MG63 (cell line): Measurements from ENCODE around the gene UBE2N. TPM values are rescaled to one million over a fixed set of nuclear protein-coding genes. Genes with fewer than 3 reads are reported as not detected.
"Not testable (repeated sequence)": the region's sequence is repeated elsewhere in the genome, so short reads cannot be mapped to it uniquely, and the experiment has no call there.

ENCODE experiments used
- DNase-seq: peaks from one replicate; pipeline ENCODE4 v3.0.0-alpha.2; 2020
- H3K27me3 ChIP-seq: fragments of 250-450 bp; sonication (Bioruptor Pico); 2 replicates; pipeline ENCODE4 v1.5.1; 2020; ENCODE audit warnings: mild to moderate bottlenecking, moderate library complexity
- H3K36me3 ChIP-seq: fragments of 250-450 bp; sonication (Bioruptor Pico); 2 replicates; pipeline ENCODE4 v1.5.1; 2020; ENCODE audit warnings: mild to moderate bottlenecking, moderate library complexity
- H3K4me3 ChIP-seq: fragments of 250-450 bp; sonication (Bioruptor Pico); 2 replicates; pipeline ENCODE4 v1.5.1; 2020; ENCODE audit warnings: mild to moderate bottlenecking, moderate library complexity
- H3K9me3 ChIP-seq: fragments of 250-450 bp; sonication (Bioruptor Pico); 2 replicates; pipeline ENCODE4 v1.5.1; 2020; ENCODE audit warnings: mild to moderate bottlenecking, moderate library complexity
- total RNA-seq: library from RNA; depleted of rRNA; stranded (reverse); fragments of >200 nt; shearing (Covaris generic); gene quantifications from 2 replicates; pipeline ENCODE4 v1.2.3, GENCODE V29; 2014; ENCODE audit warnings: low replicate concordance

The UBE2N gene
- total RNA-seq, 1 experiment from 2014 or later = 115 TPM

- Histone ChIP-seq H3K9me3 (no peaks in the 10 kb centered on the region), H3K27me3 (no peaks in the 10 kb centered on the region), H3K4me3 (no peak overlapping the region), H3K36me3 (peaks cover 65% of the 10 kb centered on the region)
- no peak for DNase-seq
Observed at GRCh38 chr12:93404961-93405849, 36.5 kb downstream of the UBE2N start.

GRCh38 chr12:93403988-93404803 lies 37.6 kb downstream of the UBE2N start:
- Histone ChIP-seq H3K36me3 (peaks cover 55% of the 10 kb centered on the region), H3K4me3 (no peak overlapping the region), H3K27me3 (no peaks in the 10 kb centered on the region), H3K9me3 (no peaks in the 10 kb centered on the region)
- DNase-seq = no peak

DNA sequence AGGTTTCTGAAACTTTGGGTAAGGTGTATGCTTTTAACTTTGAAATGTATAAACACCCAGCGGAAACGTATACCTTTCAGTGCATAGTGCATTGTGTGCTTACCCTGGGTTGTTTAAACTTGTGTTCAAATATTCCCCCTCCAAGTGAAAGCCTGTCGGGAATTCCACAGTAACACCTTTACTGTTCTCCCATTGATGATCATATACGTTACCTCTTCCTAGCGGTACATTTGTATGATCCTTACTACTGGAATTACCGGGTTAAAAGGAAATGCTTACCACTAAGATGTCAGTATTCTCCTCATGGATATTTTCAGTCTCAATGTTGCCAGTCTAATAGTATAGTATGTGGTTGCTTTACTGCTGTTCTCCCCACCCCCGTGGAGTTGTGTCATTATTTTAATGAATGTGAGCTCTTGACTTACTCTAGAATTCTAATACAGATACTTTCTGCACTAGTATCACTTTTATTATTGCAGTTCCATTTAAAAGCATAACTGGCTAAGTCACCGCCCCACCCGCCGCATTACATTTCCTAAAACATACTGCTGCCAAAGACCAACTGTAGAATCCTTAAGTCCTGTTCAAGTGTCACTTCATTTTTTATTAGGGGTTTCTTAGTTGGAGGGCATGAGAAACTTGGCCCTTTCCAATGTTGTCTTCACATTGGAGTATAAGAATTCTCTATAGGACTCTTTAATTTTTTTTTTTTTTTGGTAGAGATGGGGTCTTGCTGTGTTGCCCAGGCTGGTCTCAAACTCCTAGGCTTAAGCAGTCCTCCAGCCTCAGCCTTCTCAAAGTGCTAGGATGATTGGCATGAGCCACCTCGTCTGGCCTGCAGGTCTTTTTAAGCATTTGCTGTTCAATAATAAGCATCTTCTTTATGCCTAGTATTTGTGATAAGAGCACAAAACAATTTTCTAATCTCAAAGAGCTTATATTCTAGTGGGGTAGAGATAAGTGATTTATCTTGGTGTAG lies 39.1 kb downstream of the UBE2N start:
- DNase-seq = no peak
- Histone ChIP-seq H3K27me3 (no peaks in the 10 kb centered on the region), H3K9me3 (no peaks in the 10 kb centered on the region), H3K4me3 (no peak overlapping the region), H3K36me3 (peaks cover 52% of the 10 kb centered on the region)

GRCh38 chr12:93399183-93399863 lies 42.4 kb downstream of the UBE2N start:
- H3K36me3 ChIP-seq = peaks cover 41% of the 10 kb centered on the region
- DNase-seq, H3K9me3 ChIP-seq, H3K27me3 ChIP-seq, H3K4me3 ChIP-seq: not testable (repeated sequence)

- H3K36me3 ChIP-seq = peaks cover 36% of the 10 kb centered on the region
- H3K4me3 ChIP-seq = no peak overlapping the region
- H3K27me3 ChIP-seq = no peaks in the 10 kb centered on the region
- no peak for DNase-seq
- no peaks in the 10 kb centered on the region for H3K9me3 ChIP-seq
Observed at GRCh38 chr12:93397412-93397811, 44.3 kb downstream of the UBE2N start.

GRCh38 chr12:93393425-93393824 lies 48.3 kb downstream of the UBE2N start:
- Histone ChIP-seq H3K27me3 (no peaks in the 10 kb centered on the region), H3K36me3 (peaks cover 30% of the 10 kb centered on the region), H3K9me3 (no peaks in the 10 kb centered on the region), H3K4me3 (no peak overlapping the region)
- DNase-seq = no peak

DNA sequence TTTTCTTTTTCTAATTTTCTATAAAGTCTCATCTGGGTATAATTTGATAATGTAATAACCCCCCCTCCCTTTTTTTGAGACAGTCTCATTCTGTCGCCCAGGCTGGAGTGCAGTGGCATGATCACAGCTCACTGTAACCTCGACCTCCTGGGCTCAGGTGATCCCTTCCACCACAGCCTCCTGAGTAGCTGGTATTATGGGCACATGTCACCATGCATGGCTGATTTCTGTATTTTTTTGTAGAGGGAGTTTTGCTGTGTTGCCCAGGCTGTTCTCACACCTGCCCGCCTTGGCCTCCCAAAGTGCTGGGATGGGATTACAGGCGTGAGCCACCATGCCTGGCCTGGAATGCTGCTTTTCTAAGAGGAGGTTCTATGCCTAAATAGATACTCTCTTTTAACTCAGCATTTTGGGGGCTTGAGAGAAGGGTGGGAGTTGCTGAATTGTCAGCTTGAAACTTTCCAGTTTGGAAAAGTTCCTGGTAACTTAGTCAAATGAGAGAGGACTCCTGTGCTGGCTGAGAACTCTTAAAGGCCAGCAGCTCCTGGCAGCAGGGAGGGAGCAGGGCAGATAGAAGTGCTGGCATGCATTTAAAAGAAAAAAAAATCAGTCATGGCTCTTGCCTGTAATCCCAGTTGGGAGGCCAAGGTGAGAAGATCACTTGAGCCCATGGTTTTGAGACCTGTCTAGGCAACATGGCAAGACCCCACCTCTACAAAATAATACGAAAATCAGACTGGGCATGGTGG lies 51.0 kb downstream of the UBE2N start:
- Histone ChIP-seq H3K36me3 (peaks cover 22% of the 10 kb centered on the region), H3K9me3 (no peaks in the 10 kb centered on the region), H3K4me3 (no peak overlapping the region), H3K27me3 (no peaks in the 10 kb centered on the region)
- DNase-seq = no peak

DNA sequence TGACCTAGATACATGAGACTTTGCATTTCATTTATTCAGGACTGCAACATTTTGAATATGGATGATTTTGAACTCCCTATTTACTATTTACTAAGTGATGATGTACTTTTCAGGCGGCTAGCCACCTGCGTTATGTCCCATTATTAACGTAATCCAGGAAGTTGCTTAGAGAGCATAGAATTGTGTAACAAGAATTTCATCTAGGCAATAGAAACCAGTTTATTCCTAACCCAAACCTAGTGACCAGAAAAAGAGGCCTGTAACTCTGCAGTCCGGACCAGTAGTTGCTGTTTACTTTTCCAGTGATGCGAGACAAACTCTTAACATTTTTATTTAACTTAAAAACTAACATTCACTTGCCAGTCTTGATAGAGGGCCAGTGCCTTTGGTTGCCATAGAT lies 51.7 kb downstream of the UBE2N start:
- Histone ChIP-seq H3K36me3 (peaks cover 21% of the 10 kb centered on the region), H3K4me3 (no peak overlapping the region), H3K9me3 (no peaks in the 10 kb centered on the region), H3K27me3 (no peaks in the 10 kb centered on the region)
- no peak for DNase-seq

DNA sequence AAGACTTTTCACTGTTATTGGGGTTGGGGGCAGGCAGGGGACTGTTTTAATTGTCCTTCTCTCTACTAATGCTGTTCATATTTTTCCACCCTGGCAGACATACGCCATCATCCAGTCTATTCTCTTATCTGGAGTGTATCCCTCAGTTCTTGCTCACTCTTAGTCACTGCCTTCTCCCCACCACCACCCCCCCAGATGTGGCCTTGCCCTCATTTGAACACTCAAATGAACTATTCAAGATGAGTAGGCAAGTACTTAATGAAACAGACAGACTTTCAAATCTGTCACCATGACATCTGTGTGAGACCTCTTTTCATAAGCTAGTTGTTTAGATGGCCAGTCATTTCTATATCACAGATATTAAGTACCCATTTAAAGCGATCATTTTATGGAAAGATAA lies 54.0 kb downstream of the UBE2N start:
- no peaks in the 10 kb centered on the region for H3K9me3 ChIP-seq
- H3K27me3 ChIP-seq = no peaks in the 10 kb centered on the region
- peak; percentile 60 for DNase-seq
- H3K4me3 ChIP-seq = no peak overlapping the region
- peaks cover 24% of the 10 kb centered on the region for H3K36me3 ChIP-seq

DNA sequence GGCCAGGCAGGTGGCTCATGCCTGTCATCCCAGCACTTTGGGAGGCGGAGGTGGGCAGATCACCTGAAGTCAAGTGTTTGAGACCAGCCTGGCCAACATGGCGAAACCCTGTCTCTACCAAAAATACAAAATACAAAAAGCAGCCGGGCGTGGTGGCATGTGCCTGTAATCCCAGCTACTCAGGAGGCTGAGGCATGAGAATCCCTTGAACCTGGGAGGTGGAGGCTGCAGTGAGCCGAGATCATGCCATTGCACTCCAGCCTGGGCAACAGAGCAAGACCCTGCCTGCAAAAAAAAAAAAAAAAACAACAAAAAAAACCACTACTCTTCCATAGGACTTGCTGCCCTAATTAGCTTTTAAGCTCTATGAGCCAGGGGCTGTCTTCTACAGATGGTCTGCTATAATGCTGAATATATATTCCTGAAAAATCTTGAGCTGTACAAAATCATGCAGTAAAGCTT lies 59.7 kb downstream of the UBE2N start:
- H3K27me3 ChIP-seq, H3K9me3 ChIP-seq, H3K4me3 ChIP-seq, DNase-seq: not testable (repeated sequence)
- peaks cover 31% of the 10 kb centered on the region for H3K36me3 ChIP-seq

GRCh38 chr12:93381161-93381975 lies 60.4 kb downstream of the UBE2N start:
- H3K27me3 ChIP-seq = no peaks in the 10 kb centered on the region
- peaks cover 27% of the 10 kb centered on the region for H3K36me3 ChIP-seq
- peak overlapping the region; percentile 95 for H3K4me3 ChIP-seq
- H3K9me3 ChIP-seq = no peaks in the 10 kb centered on the region
- no peak for DNase-seq

- DNase-seq = no peak
Observed at GRCh38 chr12:93380480-93381121, 61.1 kb downstream of the UBE2N start.

GRCh38 chr12:93379981-93380361 lies 61.8 kb downstream of the UBE2N start:
- Histone ChIP-seq H3K27me3 (no peaks in the 10 kb centered on the region), H3K9me3 (no peaks in the 10 kb centered on the region), H3K36me3 (peaks cover 21% of the 10 kb centered on the region), H3K4me3 (peak overlapping the region; percentile 95)
- DNase-seq = no peak

More at GRCh38 chr12:93380480-93381121, 61.1 kb downstream of the UBE2N start:
- peak overlapping the region; percentile 95 for H3K4me3 ChIP-seq
- H3K9me3 ChIP-seq = no peaks in the 10 kb centered on the region
- no peaks in the 10 kb centered on the region for H3K27me3 ChIP-seq
- peaks cover 27% of the 10 kb centered on the region for H3K36me3 ChIP-seq

GRCh38 chr12:93379326-93379980 lies 62.3 kb downstream of the UBE2N start:
- no peaks in the 10 kb centered on the region for H3K27me3 ChIP-seq
- H3K36me3 ChIP-seq = peaks cover 18% of the 10 kb centered on the region
- no peak for DNase-seq
- peak overlapping the region; percentile 95 for H3K4me3 ChIP-seq
- H3K9me3 ChIP-seq = no peaks in the 10 kb centered on the region
